Esophagus mucosa (tissue), 1 donor: ENCODE results near the gene DMXL2. TPM values are rescaled to one million over a fixed set of nuclear protein-coding genes. Genes with fewer than 3 reads are reported as not detected.
"Not testable (repeated sequence)": the region's sequence is repeated elsewhere in the genome, so short reads cannot be mapped to it uniquely, and the experiment has no call there.

Experiments
- ATAC-seq: fragments of 200-7000 bp; cut with Tn5 transposase; one replicate; pipeline ENCODE4 v1.9.1; 2020
- total RNA-seq: library from RNA; stranded (reverse); gene quantifications from one replicate; pipeline ENCODE4 v1.2.4, GENCODE V29; 2023
- donor health status: DM: yes; HTN: yes; CAD: no.

Gene DMXL2
- total RNA-seq, 1 donor from 2014 or later: 4.4 TPM

- no peak for ATAC-seq
These were observed 139.1 kb downstream of the DMXL2 start for GRCh38 chr15:51483520-51483919.

- ATAC-seq: no peak
These were observed 146.8 kb downstream of the DMXL2 start for GRCh38 chr15:51475736-51476135.

- ATAC-seq: no peak
These were observed 152.1 kb downstream of the DMXL2 start for GRCh38 chr15:51470512-51470911.

GRCh38 chr15:51460796-51461195, 161.8 kb downstream of the DMXL2 start:
- ATAC-seq: no peak

GRCh38 chr15:51450001-51450400, 172.6 kb downstream of the DMXL2 start:
- peak; percentile 90 for ATAC-seq

- ATAC-seq: no peak
These were observed 173.8 kb downstream of the DMXL2 start for GRCh38 chr15:51448622-51449399.

- ATAC-seq: no peak
These were observed 174.5 kb downstream of the DMXL2 start for GRCh38 chr15:51447855-51448621.

- not testable (repeated sequence) for ATAC-seq
These were observed 176.4 kb downstream of the DMXL2 start for GRCh38 chr15:51446029-51446744.

- ATAC-seq: no peak
These were observed 177.8 kb downstream of the DMXL2 start for GRCh38 chr15:51444807-51445206.

- no peak for ATAC-seq
These were observed 178.5 kb downstream of the DMXL2 start for GRCh38 chr15:51444112-51444511.

GRCh38 chr15:51443282-51443914, 179.2 kb downstream of the DMXL2 start:
- ATAC-seq: peak; percentile 18

GRCh38 chr15:51438526-51438925, 184.0 kb downstream of the DMXL2 start:
- no peak for ATAC-seq

- ATAC-seq: no peak
These were observed 197.0 kb downstream of the DMXL2 start for GRCh38 chr15:51425517-51426040.

- no peak for ATAC-seq
These were observed 197.8 kb downstream of the DMXL2 start for GRCh38 chr15:51424780-51425179.

GRCh38 chr15:51423040-51423439, 199.5 kb downstream of the DMXL2 start:
- not testable (repeated sequence) for ATAC-seq

GRCh38 chr15:51416129-51416528, 206.4 kb downstream of the DMXL2 start:
- no peak for ATAC-seq

- no peak for ATAC-seq
These were observed 208.2 kb downstream of the DMXL2 start for GRCh38 chr15:51414256-51414860.

- no peak for ATAC-seq
These were observed 216.7 kb downstream of the DMXL2 start for GRCh38 chr15:51405693-51406523.

- no peak for ATAC-seq
These were observed 218.4 kb downstream of the DMXL2 start for GRCh38 chr15:51403946-51404695.
